Kidney (tissue), 14 donors: Measurements from ENCODE around the gene PTPRO. TPM values are rescaled to one million over a fixed set of nuclear protein-coding genes. Genes with fewer than 3 reads are reported as not detected.

ENCODE experiments used
- DNase-seq, 5 donors: peaks; one replicate each; pipeline ENCODE4 v3.0.0-alpha.2; 2013 to 2020
- FAIRE-seq: peaks from 2 replicates; lab custom pipeline; 2012; peaks lifted over from hg19 to GRCh38; lab: Jason Lieb, UNC
- H3K27ac ChIP-seq, 2 donors: one replicate each; pipeline ENCODE4 v1.7.0; 2013; ENCODE audit warnings: low read depth in 2 of 2, low read length in 2 of 2, inconsistent platforms in 1 of 2
- H3K27me3 ChIP-seq: one replicate; pipeline ENCODE4 v1.7.1; 2013; ENCODE audit warnings: low read length, inconsistent platforms; ENCODE audit not compliant: control insufficient read depth, insufficient read depth
- H3K36me3 ChIP-seq, 3 donors: one replicate each; pipeline versions ENCODE4 v1.7.0 to v1.7.1; 2013; ENCODE audit warnings: low read length in 3 of 3, control low read depth in 1 of 3, inconsistent platforms in 1 of 3; ENCODE audit not compliant: insufficient read depth in 3 of 3, control insufficient read depth in 2 of 3
- H3K4me1 ChIP-seq, 3 donors: one replicate each; pipeline versions ENCODE4 v1.7.0 to v1.7.1; 2013; ENCODE audit warnings: low read length in 3 of 3, inconsistent platforms in 1 of 3, low read depth in 1 of 3; ENCODE audit not compliant: control insufficient read depth in 2 of 3, insufficient read depth in 2 of 3
- H3K4me3 ChIP-seq, 3 donors: one replicate each; pipeline versions ENCODE4 v1.7.0 to v1.8.1; 2013; ENCODE audit warnings: low read length in 3 of 3, control low read depth in 1 of 3, inconsistent platforms in 1 of 3
- H3K9ac ChIP-seq, 3 donors: one replicate each; pipeline versions ENCODE4 v1.7.0 to v1.7.1; 2013; ENCODE audit warnings: low read length in 3 of 3, control low read depth in 1 of 3, inconsistent platforms in 1 of 3
- H3K9me3 ChIP-seq, 3 donors: one replicate each; pipeline versions ENCODE4 v1.7.0 to v1.7.1; 2013; ENCODE audit warnings: low read length in 3 of 3, control low read depth in 1 of 3, inconsistent platforms in 1 of 3; ENCODE audit not compliant: control insufficient read depth in 2 of 3, insufficient read depth in 1 of 3
- intact Hi-C: fragments of 100-400 bp; cut with DNase I; formaldehyde crosslinking; loops from one replicate; pipeline ENCODE4 v1.11.1; 2022
- polyA plus RNA-seq: library from polyadenylated mRNA; stranded (reverse); fragments of 350-450 nt; fragmentation: Illumina TruSeq; extraction: RNeasy Lipid Tissue Mini Kit (QIAGEN cat#74804); gene quantifications from one replicate; pipeline ENCODE4 v1.2.3, GENCODE V29; 2014; ENCODE audit warnings: low read depth, low replicate concordance; ENCODE audit not compliant: insufficient read depth
- total RNA-seq: library from RNA; stranded (reverse); fragmentation: NEBNext Ultra II Directional; extraction: Animal tissue kit (Norgen Biotek cat#: 25700); gene quantifications from one replicate; pipeline ENCODE4 v1.2.1, GENCODE V29; 2021
- TF ChIP-seq, protein P1 (sequence below): IDR thresholded peaks from 3 replicates; pipeline ENCODE4 v1.5.1; 2012; ENCODE audit warnings: mild to moderate bottlenecking, moderate library complexity, borderline replicate concordance; ENCODE audit not compliant: insufficient read depth; ENCODE audit errors: extremely low read depth
- donor health status: control.
- donor health status: control.
- donor health status: control.
- donor health status: control.
- donor health status: control.
- donor health status: DM: yes; HTN: yes; CAD: no.
- donor health status: Normal renal cell carcinoma (clear cell type).

The PTPRO gene
- total and polyA plus RNA-seq, 2 donors from 2014 or later = 4.6 to 44.0 TPM

DNA sequence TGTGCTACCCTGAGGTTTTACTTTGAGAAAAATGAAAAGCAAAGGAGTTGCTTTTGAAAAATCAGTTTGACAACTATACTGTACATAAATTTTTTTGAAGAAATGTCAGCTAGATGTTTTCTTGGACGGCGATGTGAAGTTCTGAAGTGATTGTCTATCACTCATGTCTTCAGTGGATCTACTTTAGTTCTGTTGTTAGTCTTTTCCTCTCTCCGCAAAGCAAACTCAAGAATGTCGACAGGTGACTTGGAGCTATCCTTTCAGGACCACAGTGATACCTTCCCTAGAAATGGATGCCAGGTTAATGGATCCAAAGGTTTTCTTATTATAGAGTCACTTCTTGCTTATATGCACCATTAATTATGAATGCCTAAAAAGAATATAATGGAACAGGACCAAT lies 1.2 kb downstream of the PTPRO start:
- FAIRE-seq (no peak), DNase-seq (peak in 2 of 5 donors; percentile 38 to 60)
- Histone ChIP-seq H3K9ac (peak overlapping the region in 1 of 3 donors; percentile 48), H3K9me3 (no peaks in the 10 kb centered on the region), H3K4me1 (no peaks in the 10 kb centered on the region), H3K36me3 (no peaks in the 10 kb centered on the region), H3K4me3 (peak overlapping the region in 2 of 3 donors; percentile 52 to 69), H3K27me3 (no peaks in the 10 kb centered on the region), H3K27ac (no peak overlapping the region)
- intact Hi-C loops = no loop called here
- TF ChIP-seq, protein P1, sequence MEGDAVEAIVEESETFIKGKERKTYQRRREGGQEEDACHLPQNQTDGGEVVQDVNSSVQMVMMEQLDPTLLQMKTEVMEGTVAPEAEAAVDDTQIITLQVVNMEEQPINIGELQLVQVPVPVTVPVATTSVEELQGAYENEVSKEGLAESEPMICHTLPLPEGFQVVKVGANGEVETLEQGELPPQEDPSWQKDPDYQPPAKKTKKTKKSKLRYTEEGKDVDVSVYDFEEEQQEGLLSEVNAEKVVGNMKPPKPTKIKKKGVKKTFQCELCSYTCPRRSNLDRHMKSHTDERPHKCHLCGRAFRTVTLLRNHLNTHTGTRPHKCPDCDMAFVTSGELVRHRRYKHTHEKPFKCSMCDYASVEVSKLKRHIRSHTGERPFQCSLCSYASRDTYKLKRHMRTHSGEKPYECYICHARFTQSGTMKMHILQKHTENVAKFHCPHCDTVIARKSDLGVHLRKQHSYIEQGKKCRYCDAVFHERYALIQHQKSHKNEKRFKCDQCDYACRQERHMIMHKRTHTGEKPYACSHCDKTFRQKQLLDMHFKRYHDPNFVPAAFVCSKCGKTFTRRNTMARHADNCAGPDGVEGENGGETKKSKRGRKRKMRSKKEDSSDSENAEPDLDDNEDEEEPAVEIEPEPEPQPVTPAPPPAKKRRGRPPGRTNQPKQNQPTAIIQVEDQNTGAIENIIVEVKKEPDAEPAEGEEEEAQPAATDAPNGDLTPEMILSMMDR = no peak

DNA sequence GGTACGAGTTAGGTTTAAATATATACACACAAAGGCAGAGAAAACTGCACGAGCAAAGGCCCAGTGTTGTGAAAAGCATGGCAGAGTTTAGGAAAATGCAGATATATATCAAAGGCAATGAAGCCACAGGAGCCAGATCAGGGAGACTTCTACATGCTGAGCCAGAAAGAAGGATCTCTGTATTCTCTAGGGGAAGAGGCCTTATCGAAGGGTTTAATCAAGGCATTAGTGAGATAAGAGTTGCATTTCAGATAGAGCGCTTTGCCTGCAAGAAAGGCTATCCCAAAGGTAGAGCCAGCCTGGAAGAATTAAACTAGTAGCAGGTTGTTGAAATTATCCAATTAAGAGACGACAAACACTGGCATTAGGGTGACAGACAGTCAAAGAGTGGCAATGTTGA lies 7.6 kb downstream of the PTPRO start:
- Histone ChIP-seq H3K4me3 (no peak overlapping the region), H3K36me3 (no peaks in the 10 kb centered on the region), H3K4me1 (no peaks in the 10 kb centered on the region), H3K27ac (no peak overlapping the region), H3K9ac (no peak overlapping the region), H3K9me3 (no peaks in the 10 kb centered on the region), H3K27me3 (no peaks in the 10 kb centered on the region)
- intact Hi-C loops = no loop called here
- FAIRE-seq = no peak
- TF ChIP-seq, protein P1 = no peak
- no peak for DNase-seq

DNA sequence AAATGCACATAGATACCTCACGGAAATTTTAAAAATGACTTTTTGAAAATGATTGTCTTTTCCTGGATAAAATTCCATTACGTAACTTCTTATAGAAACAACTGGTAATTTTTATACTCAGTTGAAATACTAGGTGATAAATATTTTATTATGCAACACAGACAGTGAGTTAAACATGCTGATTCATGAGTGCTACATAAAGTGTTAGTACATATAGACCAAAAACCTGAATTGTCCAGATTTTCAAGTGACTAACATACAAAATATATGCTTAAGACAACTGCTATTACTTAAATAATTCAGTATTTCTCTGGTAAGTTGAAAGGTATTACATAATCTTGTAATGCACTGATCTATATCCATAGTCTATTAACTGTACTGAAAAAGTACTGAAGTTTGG lies 11.9 kb downstream of the PTPRO start:
- no peak for FAIRE-seq
- no peaks in the 10 kb centered on the region for H3K36me3 ChIP-seq
- TF ChIP-seq, protein P1 = no peak
- H3K9ac ChIP-seq = no peak overlapping the region
- intact Hi-C loops = no loop called here
- H3K4me3 ChIP-seq = no peak overlapping the region
- no peaks in the 10 kb centered on the region for H3K4me1 ChIP-seq
- DNase-seq = no peak
- no peaks in the 10 kb centered on the region for H3K9me3 ChIP-seq
- no peak overlapping the region for H3K27ac ChIP-seq
- H3K27me3 ChIP-seq = no peaks in the 10 kb centered on the region

DNA sequence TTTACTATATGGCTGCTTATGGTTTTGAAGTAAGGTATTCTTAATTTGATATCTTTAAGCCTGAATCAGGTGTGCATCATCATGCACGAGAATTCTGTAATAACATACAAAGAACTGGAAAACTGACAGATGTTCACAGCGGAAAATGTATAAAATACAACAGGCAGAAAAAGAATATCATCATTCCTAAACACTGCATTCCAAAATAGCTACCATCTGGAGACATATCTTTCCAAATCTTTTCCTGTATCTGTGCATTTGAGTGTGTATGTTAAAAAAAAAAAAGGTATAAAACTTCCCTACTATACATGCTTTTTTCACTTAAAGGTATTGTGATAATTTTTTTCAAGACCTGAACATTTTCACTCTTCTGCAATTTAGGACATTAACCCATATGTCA lies 13.7 kb downstream of the PTPRO start:
- no peak overlapping the region for H3K9ac ChIP-seq
- no peak overlapping the region for H3K4me3 ChIP-seq
- TF ChIP-seq, protein P1 = no peak
- intact Hi-C loops = no loop called here
- no peaks in the 10 kb centered on the region for H3K27me3 ChIP-seq
- no peak for DNase-seq
- H3K4me1 ChIP-seq = no peaks in the 10 kb centered on the region
- H3K9me3 ChIP-seq = no peaks in the 10 kb centered on the region
- FAIRE-seq = no peak
- no peaks in the 10 kb centered on the region for H3K36me3 ChIP-seq
- no peak overlapping the region for H3K27ac ChIP-seq
